Measurements from ENCODE around the gene DUSP3.
"Not testable (repeated sequence)": the region's sequence is repeated elsewhere in the genome, so short reads cannot be mapped to it uniquely, and the experiment has no call there.

Gene DUSP3

GRCh38 chr17:43801844-43802243 is 23.1 kb upstream of the DUSP3 start:
- no peak overlapping the region for H3K27ac ChIP-seq
- no peak for TF ChIP-seq CTCF (IDR thresholded peaks at IDR 0.05)
- DNase-seq (ENCODE audit: low spot score): no peak
- H3K4me3 ChIP-seq: no peak overlapping the region

GRCh38 chr17:43800736-43801135 is 22.0 kb upstream of the DUSP3 start:
- H3K4me3 ChIP-seq: no peak overlapping the region
- no peak for TF ChIP-seq CTCF (IDR thresholded peaks at IDR 0.05)
- no peak overlapping the region for H3K27ac ChIP-seq
- no peak for DNase-seq (ENCODE audit: low spot score)

GRCh38 chr17:43799047-43799446 is 20.3 kb upstream of the DUSP3 start:
- no peak for TF ChIP-seq CTCF (IDR thresholded peaks at IDR 0.05)
- no peak overlapping the region for H3K27ac ChIP-seq
- no peak overlapping the region for H3K4me3 ChIP-seq
- DNase-seq (ENCODE audit: low spot score): no peak

- not testable (repeated sequence) for H3K4me3 ChIP-seq; DNase-seq (ENCODE audit: low spot score); H3K27ac ChIP-seq
These were observed 19.2 kb upstream of the DUSP3 start for GRCh38 chr17:43798024-43798423.

GRCh38 chr17:43792668-43793067 is 13.9 kb upstream of the DUSP3 start:
- H3K27ac ChIP-seq; H3K4me3 ChIP-seq; DNase-seq (ENCODE audit: low spot score): not testable (repeated sequence)

- H3K4me3 ChIP-seq: no peak overlapping the region
These were observed 12.8 kb upstream of the DUSP3 start for GRCh38 chr17:43791589-43791988.

GRCh38 chr17:43790311-43790940 is 11.6 kb upstream of the DUSP3 start:
- no peak for DNase-seq (ENCODE audit: low spot score)
- H3K27ac ChIP-seq: no peak overlapping the region

More at GRCh38 chr17:43791589-43791988, 12.8 kb upstream of the DUSP3 start:
- DNase-seq (ENCODE audit: low spot score): no peak
- TF ChIP-seq CTCF (IDR thresholded peaks at IDR 0.05): no peak
- H3K27ac ChIP-seq: no peak overlapping the region

More at GRCh38 chr17:43790311-43790940, 11.6 kb upstream of the DUSP3 start:
- H3K4me3 ChIP-seq: no peak overlapping the region
- no peak for TF ChIP-seq CTCF (IDR thresholded peaks at IDR 0.05)

Measured in coronary artery (tissue), 2 donors.